GM19043 (cell line): ENCODE data around the gene TCP11.

Experiments used
- ATAC-seq: cut with Tn5 transposase; IDR thresholded peaks from one replicate; pipeline ENCODE4 v1.9.1; 2021; ENCODE audit warnings: low read depth; ENCODE audit not compliant: unreplicated experiment

TCP11 gene

GRCh38 chr6:35141007-35141655 is at the start of gene TCP11:
TSS of gene TCP11 (minus strand) at chr6:35141339. CDS start at chr6:35140870, 469 bp downstream.
- ATAC-seq, result no peak

GRCh38 chr6:35190306-35190705 is 49.2 kb upstream of the TCP11 start:
- no peak for ATAC-seq

- no peak for ATAC-seq
Measured at GRCh38 chr6:35188886-35189285, 47.7 kb upstream of the TCP11 start.

- ATAC-seq, result no peak
Measured at GRCh38 chr6:35186571-35186970, 45.4 kb upstream of the TCP11 start.

GRCh38 chr6:35185971-35186370 is 44.8 kb upstream of the TCP11 start:
- ATAC-seq, result no peak

GRCh38 chr6:35185302-35185681 is 44.2 kb upstream of the TCP11 start:
- no peak for ATAC-seq

- no peak for ATAC-seq
Measured at GRCh38 chr6:35184580-35185301, 43.6 kb upstream of the TCP11 start.

- no peak for ATAC-seq
Measured at GRCh38 chr6:35183935-35184334, 42.8 kb upstream of the TCP11 start.

GRCh38 chr6:35183281-35183680 is 42.1 kb upstream of the TCP11 start:
- ATAC-seq, result no peak

- ATAC-seq, result no peak
Measured at GRCh38 chr6:35181933-35182612, 40.9 kb upstream of the TCP11 start.

GRCh38 chr6:35181308-35181932 is 40.3 kb upstream of the TCP11 start:
- ATAC-seq, result no peak

GRCh38 chr6:35179901-35180535 is 38.9 kb upstream of the TCP11 start:
- no peak for ATAC-seq

- no peak for ATAC-seq
Measured at GRCh38 chr6:35178932-35179832, 38.0 kb upstream of the TCP11 start.

- ATAC-seq, result no peak
Measured at GRCh38 chr6:35178012-35178411, 36.9 kb upstream of the TCP11 start.

GRCh38 chr6:35177596-35177995 is 36.5 kb upstream of the TCP11 start:
- ATAC-seq, result no peak

- ATAC-seq, result no peak
Measured at GRCh38 chr6:35177157-35177556, 36.0 kb upstream of the TCP11 start.

- ATAC-seq, result no peak
Measured at GRCh38 chr6:35176301-35177024, 35.3 kb upstream of the TCP11 start.

GRCh38 chr6:35174501-35174900 is 33.4 kb upstream of the TCP11 start:
- no peak for ATAC-seq

- no peak for ATAC-seq
Measured at GRCh38 chr6:35174088-35174434, 32.9 kb upstream of the TCP11 start.
